MM.1S (cell line): ENCODE results near the gene SYNDIG1.

ENCODE experiments used
- DNase-seq: peaks from one replicate; pipeline ENCODE4 v3.0.0-alpha.2; 2015
- H2AFZ ChIP-seq: fragments of 300-600 bp; sonication (generic); 2 replicates; pipeline ENCODE4 v1.6.0; 2016; ENCODE audit warnings: antibody characterized with exemption, low read length
- H3F3A ChIP-seq: fragments of 300-600 bp; sonication (generic); 2 replicates; pipeline ENCODE4 v1.6.1; 2016; ENCODE audit warnings: mild to moderate bottlenecking, antibody characterized with exemption, low read length, moderate library complexity, mixed read lengths; ENCODE audit not compliant: insufficient read depth
- H3K27ac ChIP-seq: fragments of 300-600 bp; sonication (generic); 2 replicates; pipeline ENCODE4 v1.5.1; 2016; ENCODE audit warnings: mild to moderate bottlenecking, low read length
- H3K27me3 ChIP-seq: fragments of 300-600 bp; sonication (generic); replicated peaks from 2 replicates; pipeline ENCODE4 v1.6.0; 2016; ENCODE audit warnings: low read length; ENCODE audit not compliant: insufficient read depth
- H3K36me3 ChIP-seq: fragments of 300-600 bp; sonication (generic); replicated peaks from 2 replicates; pipeline ENCODE4 v1.6.1; 2016; ENCODE audit warnings: mild to moderate bottlenecking, low read length, mixed read lengths; ENCODE audit not compliant: insufficient read depth
- H3K4me1 ChIP-seq: fragments of 300-600 bp; sonication (generic); 2 replicates; pipeline ENCODE4 v1.6.1; 2016; ENCODE audit warnings: low read length, mixed read lengths
- H3K4me2 ChIP-seq: fragments of 300-600 bp; sonication (generic); 2 replicates; pipeline ENCODE4 v1.6.0; 2016; ENCODE audit warnings: low read depth, low read length
- H3K4me3 ChIP-seq: fragments of 300-600 bp; sonication (generic); 2 replicates; pipeline ENCODE4 v1.5.1; 2016; ENCODE audit warnings: low read length, mixed read lengths
- H3K79me2 ChIP-seq: fragments of 300-600 bp; sonication (generic); 2 replicates; pipeline ENCODE4 v1.6.1; 2016; ENCODE audit warnings: mixed run types, low read length, mixed read lengths
- H3K9ac ChIP-seq: fragments of 300-600 bp; sonication (generic); 2 replicates; pipeline ENCODE4 v1.6.1; 2016; ENCODE audit warnings: low read length, mixed read lengths
- H3K9me2 ChIP-seq: fragments of 300-600 bp; sonication (generic); replicated peaks from 2 replicates; pipeline ENCODE4 v1.6.1; 2016; ENCODE audit warnings: mild to moderate bottlenecking, low read length, mixed read lengths; ENCODE audit not compliant: insufficient read depth
- H3K9me3 ChIP-seq: fragments of 300-600 bp; sonication (generic); replicated peaks from 2 replicates; pipeline ENCODE4 v1.6.1; 2016; ENCODE audit warnings: mild to moderate bottlenecking, low read length, mixed read lengths; ENCODE audit not compliant: insufficient read depth
- H4K20me1 ChIP-seq: fragments of 300-600 bp; sonication (generic); 2 replicates; pipeline ENCODE4 v1.6.1; 2016; ENCODE audit warnings: mild to moderate bottlenecking, low read length, moderate library complexity, mixed read lengths; ENCODE audit not compliant: insufficient read depth
- EZH2 ChIP-seq: fragments of 300-600 bp; sonication (generic); optimal IDR thresholded peaks from 2 replicates; pipeline ENCODE3; 2017; ENCODE audit warnings: low read depth, mild to moderate bottlenecking, antibody characterized with exemption, low read length, mixed read lengths
- EZH2phosphoT487 ChIP-seq: fragments of 300-600 bp; sonication (generic); IDR thresholded peaks from 2 replicates; pipeline ENCODE4 v1.6.1; 2018; ENCODE audit warnings: antibody characterized with exemption, low read length
- TF ChIP-seq, protein P1 (sequence below): fragments of 300-600 bp; sonication (generic); IDR thresholded peaks from 2 replicates; pipeline ENCODE4 v1.5.1; 2016; ENCODE audit warnings: antibody characterized with exemption, low read length, mixed read lengths

Gene SYNDIG1

DNA sequence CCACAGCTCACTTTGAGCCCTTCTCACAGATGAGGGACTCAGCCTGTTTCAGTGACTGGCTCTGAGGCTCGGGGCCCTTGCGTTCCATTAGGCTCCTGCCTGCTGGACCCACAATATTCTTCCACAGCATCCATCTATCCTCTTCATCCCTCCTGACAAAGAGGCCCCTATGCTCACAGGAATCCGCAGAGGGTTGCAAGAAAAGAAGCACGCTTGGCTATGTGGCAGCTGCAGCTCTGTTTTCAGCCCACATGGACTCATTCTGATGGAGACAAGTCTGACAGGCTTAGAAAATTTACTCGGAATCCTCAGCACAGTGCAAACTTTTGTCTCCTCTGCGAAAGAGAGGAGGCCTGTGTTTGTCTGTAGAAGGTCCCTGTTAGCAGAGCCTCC, 207.5 kb downstream of the SYNDIG1 start:
- Histone ChIP-seq H3F3A (no peaks in the 10 kb centered on the region), H3K27ac (no peak overlapping the region)

GRCh38 chr20:24677626-24678315, 208.3 kb downstream of the SYNDIG1 start:
- H4K20me1 ChIP-seq, result no peaks in the 10 kb centered on the region
- H3K4me1 ChIP-seq, result no peaks in the 10 kb centered on the region
- no peak overlapping the region for H2AFZ ChIP-seq
- H3K4me2 ChIP-seq, result no peak overlapping the region
- H3K4me3 ChIP-seq, result no peak overlapping the region
- TF ChIP-seq, protein P1, sequence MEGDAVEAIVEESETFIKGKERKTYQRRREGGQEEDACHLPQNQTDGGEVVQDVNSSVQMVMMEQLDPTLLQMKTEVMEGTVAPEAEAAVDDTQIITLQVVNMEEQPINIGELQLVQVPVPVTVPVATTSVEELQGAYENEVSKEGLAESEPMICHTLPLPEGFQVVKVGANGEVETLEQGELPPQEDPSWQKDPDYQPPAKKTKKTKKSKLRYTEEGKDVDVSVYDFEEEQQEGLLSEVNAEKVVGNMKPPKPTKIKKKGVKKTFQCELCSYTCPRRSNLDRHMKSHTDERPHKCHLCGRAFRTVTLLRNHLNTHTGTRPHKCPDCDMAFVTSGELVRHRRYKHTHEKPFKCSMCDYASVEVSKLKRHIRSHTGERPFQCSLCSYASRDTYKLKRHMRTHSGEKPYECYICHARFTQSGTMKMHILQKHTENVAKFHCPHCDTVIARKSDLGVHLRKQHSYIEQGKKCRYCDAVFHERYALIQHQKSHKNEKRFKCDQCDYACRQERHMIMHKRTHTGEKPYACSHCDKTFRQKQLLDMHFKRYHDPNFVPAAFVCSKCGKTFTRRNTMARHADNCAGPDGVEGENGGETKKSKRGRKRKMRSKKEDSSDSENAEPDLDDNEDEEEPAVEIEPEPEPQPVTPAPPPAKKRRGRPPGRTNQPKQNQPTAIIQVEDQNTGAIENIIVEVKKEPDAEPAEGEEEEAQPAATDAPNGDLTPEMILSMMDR, result no peak
- TF ChIP-seq EZH2 (no peak), EZH2phosphoT487 (no peak)
- H3K9ac ChIP-seq, result no peak overlapping the region
- H3K79me2 ChIP-seq, result no peaks in the 10 kb centered on the region
- H3F3A ChIP-seq, result no peaks in the 10 kb centered on the region
- H3K9me3 ChIP-seq, result no peaks in the 10 kb centered on the region
- no peaks in the 10 kb centered on the region for H3K27me3 ChIP-seq
- DNase-seq, result no peak
- no peaks in the 10 kb centered on the region for H3K36me3 ChIP-seq
- no peaks in the 10 kb centered on the region for H3K9me2 ChIP-seq
- no peak overlapping the region for H3K27ac ChIP-seq

More for the DNA sequence above, 207.5 kb downstream of the SYNDIG1 start:
- Histone ChIP-seq H3K27me3 (no peaks in the 10 kb centered on the region), H3K9ac (no peak overlapping the region), H4K20me1 (no peaks in the 10 kb centered on the region), H3K9me3 (no peaks in the 10 kb centered on the region), H3K4me3 (no peak overlapping the region), H3K4me2 (no peak overlapping the region), H3K4me1 (no peaks in the 10 kb centered on the region), H3K79me2 (no peaks in the 10 kb centered on the region), H3K36me3 (no peaks in the 10 kb centered on the region), H2AFZ (no peak overlapping the region), H3K9me2 (no peaks in the 10 kb centered on the region)
- no peak for DNase-seq
- TF ChIP-seq, protein P1, result no peak
- no peak for TF ChIP-seq EZH2
- TF ChIP-seq EZH2phosphoT487, result no peak

GRCh38 chr20:24678351-24679106, 209.1 kb downstream of the SYNDIG1 start:
- no peaks in the 10 kb centered on the region for H3K36me3 ChIP-seq
- no peaks in the 10 kb centered on the region for H3K9me3 ChIP-seq
- H2AFZ ChIP-seq, result no peak overlapping the region
- no peaks in the 10 kb centered on the region for H3K79me2 ChIP-seq
- H3K4me2 ChIP-seq, result no peak overlapping the region
- H3K9ac ChIP-seq, result no peak overlapping the region
- no peaks in the 10 kb centered on the region for H4K20me1 ChIP-seq
- H3K4me3 ChIP-seq, result no peak overlapping the region
- no peak overlapping the region for H3K27ac ChIP-seq
- H3K4me1 ChIP-seq, result no peaks in the 10 kb centered on the region
- H3F3A ChIP-seq, result no peaks in the 10 kb centered on the region
- no peak for DNase-seq
- TF ChIP-seq EZH2, result no peak
- no peak for TF ChIP-seq EZH2phosphoT487
- TF ChIP-seq, protein P1, result no peak
- H3K9me2 ChIP-seq, result no peaks in the 10 kb centered on the region
- no peaks in the 10 kb centered on the region for H3K27me3 ChIP-seq
